Astrocyte (in vitro differentiated cells and primary cell): ENCODE measurements around the gene MRPL33.
"Not testable (repeated sequence)": the region's sequence is repeated elsewhere in the genome, so short reads cannot be mapped to it uniquely, and the experiment has no call there.

Source experiments
- EZH2 ChIP-seq: IDR thresholded peaks from 2 replicates; pipeline ENCODE4 v1.6.1; 2012; ENCODE audit warnings: mild to moderate bottlenecking, low read length, inconsistent platforms; ENCODE audit not compliant: insufficient read depth
- TF ChIP-seq, protein P1 (sequence below): IDR thresholded peaks from 2 replicates; pipeline ENCODE4 v1.5.1; 2011; ENCODE audit warnings: low read depth, mild to moderate bottlenecking, inconsistent platforms, low read length, moderate library complexity; ENCODE audit not compliant: insufficient read depth

- TF ChIP-seq, protein P1, sequence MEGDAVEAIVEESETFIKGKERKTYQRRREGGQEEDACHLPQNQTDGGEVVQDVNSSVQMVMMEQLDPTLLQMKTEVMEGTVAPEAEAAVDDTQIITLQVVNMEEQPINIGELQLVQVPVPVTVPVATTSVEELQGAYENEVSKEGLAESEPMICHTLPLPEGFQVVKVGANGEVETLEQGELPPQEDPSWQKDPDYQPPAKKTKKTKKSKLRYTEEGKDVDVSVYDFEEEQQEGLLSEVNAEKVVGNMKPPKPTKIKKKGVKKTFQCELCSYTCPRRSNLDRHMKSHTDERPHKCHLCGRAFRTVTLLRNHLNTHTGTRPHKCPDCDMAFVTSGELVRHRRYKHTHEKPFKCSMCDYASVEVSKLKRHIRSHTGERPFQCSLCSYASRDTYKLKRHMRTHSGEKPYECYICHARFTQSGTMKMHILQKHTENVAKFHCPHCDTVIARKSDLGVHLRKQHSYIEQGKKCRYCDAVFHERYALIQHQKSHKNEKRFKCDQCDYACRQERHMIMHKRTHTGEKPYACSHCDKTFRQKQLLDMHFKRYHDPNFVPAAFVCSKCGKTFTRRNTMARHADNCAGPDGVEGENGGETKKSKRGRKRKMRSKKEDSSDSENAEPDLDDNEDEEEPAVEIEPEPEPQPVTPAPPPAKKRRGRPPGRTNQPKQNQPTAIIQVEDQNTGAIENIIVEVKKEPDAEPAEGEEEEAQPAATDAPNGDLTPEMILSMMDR: not testable (repeated sequence)
- TF ChIP-seq EZH2: not testable (repeated sequence)
Observed at GRCh38 chr2:27748803-27749554, 22.5 kb upstream of the MRPL33 start.
